Fibroblast of skin of back (primary cell): ENCODE results near the gene IQCK.
A peak's percentile ranks its signal among the peaks of the same experiment; 100 is the strongest.

Source experiments
- DNase-seq: peaks from one replicate; pipeline ENCODE4 v3.0.0-alpha.2; 2013

The IQCK gene

DNA sequence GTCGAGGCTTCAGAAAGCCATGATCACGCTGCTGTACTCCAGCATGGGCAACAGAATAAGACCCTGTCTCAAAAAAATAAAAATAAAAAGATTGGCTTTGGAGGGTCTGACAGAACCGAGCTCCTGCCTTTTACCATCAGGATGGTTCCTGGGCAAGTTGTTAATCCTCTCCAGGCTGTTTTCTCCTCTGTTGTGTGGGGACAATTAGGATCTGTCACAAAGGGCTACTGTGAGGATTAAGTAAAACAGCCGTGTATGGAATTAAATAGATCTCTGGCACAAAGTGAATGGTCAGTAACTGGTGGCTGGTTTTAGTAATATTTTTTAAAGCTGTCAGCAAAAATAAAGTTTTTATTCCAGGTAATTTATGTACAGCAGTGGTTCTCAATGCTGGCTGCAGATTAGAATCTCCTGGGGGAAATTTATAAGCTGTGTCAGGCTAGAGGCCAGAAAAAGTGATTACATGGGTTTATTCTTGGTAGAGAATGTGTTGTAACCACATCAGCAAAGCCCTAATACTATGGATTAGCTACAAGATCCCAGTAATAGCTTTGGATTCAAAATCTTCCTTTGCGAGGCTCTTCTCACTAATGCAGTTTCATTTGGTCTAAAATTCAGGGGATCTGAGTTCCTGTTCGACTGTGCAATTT lies 119.4 kb downstream of the IQCK start:
- DNase-seq = no peak

- DNase-seq = no peak
Measured at GRCh38 chr16:19837984-19838707, 120.1 kb downstream of the IQCK start.

- DNase-seq = no peak
Measured at GRCh38 chr16:19840524-19841110, 122.5 kb downstream of the IQCK start.

- no peak for DNase-seq
Measured at GRCh38 chr16:19841184-19841583, 123.1 kb downstream of the IQCK start.

GRCh38 chr16:19842426-19843157 lies 124.5 kb downstream of the IQCK start:
- no peak for DNase-seq

- peak; percentile 7 for DNase-seq
Measured at GRCh38 chr16:19843371-19843770, 125.3 kb downstream of the IQCK start.

GRCh38 chr16:19844945-19845641 lies 127.0 kb downstream of the IQCK start:
- DNase-seq = peak; percentile 58

GRCh38 chr16:19846436-19846835 lies 128.4 kb downstream of the IQCK start:
- no peak for DNase-seq

DNA sequence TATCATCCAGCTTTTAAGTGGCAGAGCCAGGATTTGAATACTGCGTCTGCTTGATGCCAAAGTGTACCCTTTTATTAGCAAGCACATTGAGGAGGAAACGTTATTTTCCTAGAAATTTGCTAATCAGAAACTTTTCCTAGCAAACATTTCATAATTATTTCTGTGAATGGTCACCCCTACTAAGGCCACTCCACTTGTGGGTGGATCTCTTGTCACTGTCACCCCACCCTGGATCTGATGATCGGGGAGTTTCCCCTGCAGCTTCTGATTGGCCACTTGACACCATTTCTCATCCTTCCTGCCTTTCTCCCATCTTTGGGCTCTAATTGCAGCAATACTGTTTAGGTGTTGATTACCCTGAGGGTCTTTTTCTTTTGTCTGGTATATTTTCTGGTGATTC lies 130.7 kb downstream of the IQCK start:
- no peak for DNase-seq

- no peak for DNase-seq
Measured at GRCh38 chr16:19850131-19850817, 132.2 kb downstream of the IQCK start.

DNA sequence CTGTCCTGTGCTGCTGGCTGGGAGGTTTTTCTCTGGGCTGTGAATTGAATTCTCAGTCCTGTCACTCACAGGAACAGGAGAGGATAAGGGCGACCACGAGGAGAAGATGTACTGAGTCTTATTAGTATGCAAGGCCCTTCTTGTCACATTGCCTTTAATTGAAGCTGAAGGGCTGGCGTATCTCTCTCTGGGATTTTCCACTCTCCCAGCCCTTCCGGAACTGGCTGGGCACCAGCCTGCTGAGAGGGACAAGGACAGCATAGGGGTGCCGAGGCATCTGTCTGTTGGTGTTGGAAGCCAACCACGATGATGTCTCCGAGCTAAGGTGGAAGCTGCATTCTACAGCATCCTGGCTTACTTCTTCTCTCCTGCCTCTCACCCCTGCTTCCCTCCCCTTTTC lies 133.4 kb downstream of the IQCK start:
- no peak for DNase-seq

- no peak for DNase-seq
Measured at GRCh38 chr16:19853132-19853741, 135.2 kb downstream of the IQCK start.

GRCh38 chr16:19853742-19854542 lies 135.9 kb downstream of the IQCK start:
- DNase-seq = no peak

- no peak for DNase-seq
Measured at GRCh38 chr16:19854543-19854876, 136.4 kb downstream of the IQCK start.

DNA sequence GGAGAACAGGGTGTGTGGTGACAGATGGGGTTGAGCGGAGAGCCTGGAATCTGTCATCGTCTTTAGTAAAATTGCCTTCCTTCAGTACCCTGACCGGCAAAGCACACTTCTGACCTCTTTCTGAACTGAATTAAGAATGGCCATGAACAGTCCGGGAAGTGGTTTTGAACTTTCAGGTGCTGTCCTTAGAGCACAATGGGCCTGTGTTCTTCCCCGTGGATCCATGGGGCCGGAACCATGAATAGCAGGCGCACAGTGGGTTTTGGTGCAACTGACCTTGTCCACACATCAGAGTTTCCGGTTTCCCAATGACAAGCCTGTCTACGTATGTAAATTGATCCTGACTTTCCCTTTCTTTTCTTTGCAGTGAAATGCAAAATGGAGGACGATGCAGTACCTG lies 138.0 kb downstream of the IQCK start:
- DNase-seq = no peak

DNA sequence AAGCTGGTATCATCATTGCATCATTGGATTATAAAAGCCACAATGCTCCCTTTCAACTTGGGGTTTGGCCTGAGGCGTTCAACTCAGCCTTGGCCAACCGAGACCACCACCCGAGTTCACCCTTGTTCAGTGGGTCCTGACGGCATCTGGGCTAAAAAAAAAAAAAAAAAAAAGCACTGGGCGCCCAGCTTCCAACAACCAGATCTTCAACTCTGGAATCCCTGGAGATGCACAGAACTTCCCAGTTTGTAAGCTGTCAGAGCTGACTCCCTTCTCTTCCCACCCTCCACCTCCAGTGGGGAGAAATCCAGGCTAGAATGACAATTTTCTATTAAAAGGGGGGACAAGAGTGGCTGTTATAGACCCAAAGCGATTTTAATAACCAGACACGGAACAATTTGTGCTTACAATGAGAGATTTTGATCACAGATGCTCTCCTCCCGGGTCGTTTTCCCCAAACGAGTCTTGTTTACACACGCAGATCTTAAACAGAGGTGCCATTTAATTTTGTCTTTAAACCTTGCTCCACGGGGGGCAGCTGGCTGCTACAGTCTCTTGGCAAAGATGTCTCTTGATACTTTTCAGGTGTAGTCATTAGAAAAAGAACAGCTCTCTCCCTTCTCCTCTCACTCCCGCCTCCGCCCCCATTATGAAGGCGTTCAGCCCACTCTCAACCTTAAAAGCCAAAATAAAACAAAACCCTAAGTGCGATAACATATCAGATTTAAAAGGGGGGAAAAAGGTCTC lies 139.7 kb downstream of the IQCK start:
- no peak for DNase-seq

- no peak for DNase-seq
Measured at GRCh38 chr16:19858340-19859018, 140.4 kb downstream of the IQCK start.

GRCh38 chr16:19859166-19859565 lies 141.1 kb downstream of the IQCK start:
- no peak for DNase-seq

GRCh38 chr16:19859603-19860002 lies 141.5 kb downstream of the IQCK start:
- no peak for DNase-seq
